Non-pigmented ciliary epithelial cell (primary cell): ENCODE measurements around the gene NFKB2.
A peak's percentile ranks its signal among the peaks of the same experiment; 100 is the strongest.

Experiments used
- DNase-seq: peaks from one replicate; pipeline ENCODE4 v3.0.0-alpha.2; 2010; ENCODE audit warnings: low read depth

NFKB2 gene

GRCh38 chr10:102395400-102396316 is at the start of gene NFKB2:
Gene NFKB2 (plus strand): TSS chr10:102395705. CDS start chr10:102395960, 255 bp downstream.
- DNase-seq: no peak

- DNase-seq: no peak
Observed at GRCh38 chr10:102347236-102347828, 48.2 kb upstream of the NFKB2 start.

- no peak for DNase-seq
Observed at GRCh38 chr10:102352066-102352715, 43.3 kb upstream of the NFKB2 start.

GRCh38 chr10:102354451-102354850 is 41.1 kb upstream of the NFKB2 start:
- DNase-seq: no peak

- no peak for DNase-seq
Observed at GRCh38 chr10:102358712-102359382, 36.7 kb upstream of the NFKB2 start.

- DNase-seq: no peak
Observed at GRCh38 chr10:102367441-102367840, 28.1 kb upstream of the NFKB2 start.

- DNase-seq: no peak
Observed at GRCh38 chr10:102368077-102368476, 27.4 kb upstream of the NFKB2 start.

- DNase-seq: no peak
Observed at GRCh38 chr10:102371295-102371694, 24.2 kb upstream of the NFKB2 start.

- no peak for DNase-seq
Observed at GRCh38 chr10:102375250-102375649, 20.3 kb upstream of the NFKB2 start.

GRCh38 chr10:102375867-102376266 is 19.6 kb upstream of the NFKB2 start:
- DNase-seq: no peak

GRCh38 chr10:102376901-102377300 is 18.6 kb upstream of the NFKB2 start:
- no peak for DNase-seq

- DNase-seq: no peak
Observed at GRCh38 chr10:102379383-102379782, 16.1 kb upstream of the NFKB2 start.

- DNase-seq: no peak
Observed at GRCh38 chr10:102381983-102382382, 13.5 kb upstream of the NFKB2 start.

GRCh38 chr10:102382871-102383270 is 12.6 kb upstream of the NFKB2 start:
- DNase-seq: no peak

- DNase-seq: no peak
Observed at GRCh38 chr10:102384053-102384452, 11.5 kb upstream of the NFKB2 start.

- DNase-seq: no peak
Observed at GRCh38 chr10:102384606-102385429, 10.7 kb upstream of the NFKB2 start.

GRCh38 chr10:102389894-102390293 is 5.6 kb upstream of the NFKB2 start:
- DNase-seq: no peak

- no peak for DNase-seq
Observed at GRCh38 chr10:102392306-102392705, 3.2 kb upstream of the NFKB2 start.

- no peak for DNase-seq
Observed at GRCh38 chr10:102393411-102394078, 2.0 kb upstream of the NFKB2 start.

- DNase-seq: peak; percentile 67
Observed at GRCh38 chr10:102394079-102394800, 1.3 kb upstream of the NFKB2 start.
